ENCODE results near the gene SLC8A2.

Gene SLC8A2

DNA sequence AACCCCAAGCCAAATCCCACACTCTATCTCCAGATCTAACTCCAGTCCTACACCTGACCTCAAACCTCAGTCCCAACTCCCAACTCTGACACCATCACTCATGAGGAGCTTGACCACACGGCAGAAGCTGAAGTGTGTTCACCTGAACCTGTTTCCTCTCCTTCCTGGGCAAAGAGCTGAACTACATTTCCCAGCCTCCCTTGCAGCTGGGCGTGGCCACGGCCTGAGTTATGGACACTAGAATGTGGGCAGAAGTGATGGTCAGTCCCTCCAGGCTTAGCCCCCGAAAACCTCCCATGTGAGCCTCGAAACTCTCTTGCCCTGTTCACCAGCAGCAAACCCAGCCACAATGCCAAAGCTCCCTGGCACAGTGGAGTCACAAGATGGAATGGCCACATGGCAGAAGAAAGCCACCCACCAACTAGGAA is 32.9 kb downstream of the SLC8A2 start:
- Histone ChIP-seq H4K8ac (ENCODE audit: low read length) (no peak overlapping the region), H3K4me3 (ENCODE audit: insufficient read depth in 1 of 2, low read depth in 1 of 2, low read length in 2 of 2) (no peak overlapping the region), H3K27ac (ENCODE audit: low read length, poor library complexity, severe bottlenecking) (no peak overlapping the region), H3K36me3 (ENCODE audit: control insufficient read depth in 1 of 2, insufficient read depth in 2 of 2, low read depth in 1 of 2, low read length in 2 of 2) (no peaks in the 10 kb centered on the region), H2BK5ac (ENCODE audit: low read depth, low read length, poor library complexity, severe bottlenecking) (no peak overlapping the region), H2BK120ac (ENCODE audit: low read depth, low read length) (no peak overlapping the region), H2AFZ (ENCODE audit: low read depth, low read length) (no peak overlapping the region), H3K23ac (ENCODE audit: low read length in 2 of 2) (no peak overlapping the region), H3K9ac (ENCODE audit: low read length) (no peak overlapping the region), H3K4me1 (ENCODE audit: control insufficient read depth, insufficient read depth, low read depth, low read length) (peaks cover 1% of the 10 kb centered on the region), H3K18ac (ENCODE audit: low read depth in 1 of 2, low read length in 2 of 2) (no peak overlapping the region), H3K9me3 (ENCODE audit: control insufficient read depth, low read length) (no peaks in the 10 kb centered on the region), H3K4me2 (ENCODE audit: low read length, poor library complexity, severe bottlenecking) (no peak overlapping the region), H4K91ac (ENCODE audit: low read length) (no peak overlapping the region), H3K4ac (ENCODE audit: low read depth in 1 of 2, low read length in 2 of 2) (no peak overlapping the region), H3K14ac (ENCODE audit: low read length in 2 of 2) (no peak overlapping the region), H2AK5ac (ENCODE audit: low read length, severe bottlenecking) (no peak overlapping the region), H3K79me1 (replicated peaks; ENCODE audit: low read length, poor library complexity, severe bottlenecking) (no peaks in the 10 kb centered on the region), H3K27me3 (ENCODE audit: control insufficient read depth in 1 of 2, insufficient read depth in 1 of 2, low read length in 2 of 2) (peaks cover 39 to 85% of the 10 kb centered on the region in 2 experiments), H2BK15ac (ENCODE audit: low read depth, poor library complexity, severe bottlenecking) (no peak overlapping the region), H2BK12ac (ENCODE audit: low read length in 2 of 2) (no peak overlapping the region)
- 22% methylated on average over 5 of the region's 5 CpGs for WGBS
- no peak for DNase-seq

GRCh38 chr19:47437500-47437899 is 34.2 kb downstream of the SLC8A2 start:
- H2AFZ ChIP-seq (ENCODE audit: low read depth, low read length): no peak overlapping the region

DNA sequence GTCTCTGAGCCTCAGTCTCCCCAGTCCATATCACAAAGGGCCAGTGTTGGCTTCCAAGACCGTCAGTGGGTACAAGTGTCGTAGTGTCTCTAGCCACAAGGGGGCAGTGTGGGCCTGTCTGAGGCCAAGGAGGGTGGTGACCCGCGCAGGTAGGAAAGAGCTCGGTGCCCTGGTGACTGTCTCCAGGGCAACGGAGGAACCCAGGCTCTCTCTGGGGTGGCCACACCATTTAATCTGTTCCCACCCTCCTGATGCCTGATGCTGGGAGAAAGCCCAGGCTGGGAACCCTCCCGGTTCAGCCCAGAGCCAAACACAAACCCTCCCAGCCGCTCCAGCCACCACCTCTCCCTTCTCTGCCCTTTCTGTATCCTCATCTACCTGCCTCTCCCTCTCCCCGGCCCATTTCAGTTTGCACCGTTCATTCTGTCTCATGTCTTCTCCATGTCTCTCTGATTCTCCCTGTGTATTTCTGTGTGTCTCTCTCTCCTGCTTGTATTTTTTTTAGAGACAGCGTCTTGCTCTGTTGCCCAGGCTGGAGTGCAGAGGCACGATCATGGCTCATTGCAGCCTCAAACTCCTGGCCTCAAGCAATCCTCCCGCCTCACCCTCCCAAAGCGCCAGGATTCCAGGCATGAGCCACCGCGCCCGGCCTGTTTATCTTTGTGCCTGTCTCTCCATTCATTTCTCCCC is 34.8 kb downstream of the SLC8A2 start:
- WGBS: 35% methylated on average over 17 of the region's 17 CpGs
- Histone ChIP-seq H2BK120ac (ENCODE audit: low read depth, low read length) (no peak overlapping the region), H3K27ac (ENCODE audit: low read length, poor library complexity, severe bottlenecking) (no peak overlapping the region), H3K23ac (ENCODE audit: low read length in 2 of 2) (no peak overlapping the region), H2AK5ac (ENCODE audit: low read length, severe bottlenecking) (no peak overlapping the region), H4K8ac (ENCODE audit: low read length) (no peak overlapping the region), H2AFZ (ENCODE audit: low read depth, low read length) (no peak overlapping the region), H3K27me3 (ENCODE audit: control insufficient read depth in 1 of 2, insufficient read depth in 1 of 2, low read length in 2 of 2) (peaks cover 25 to 73% of the 10 kb centered on the region in 2 experiments), H3K4me1 (ENCODE audit: control insufficient read depth, insufficient read depth, low read depth, low read length) (peaks cover 1% of the 10 kb centered on the region), H3K4me2 (ENCODE audit: low read length, poor library complexity, severe bottlenecking) (no peak overlapping the region), H3K4me3 (ENCODE audit: insufficient read depth in 1 of 2, low read depth in 1 of 2, low read length in 2 of 2) (no peak overlapping the region), H3K79me1 (replicated peaks; ENCODE audit: low read length, poor library complexity, severe bottlenecking) (no peaks in the 10 kb centered on the region), H3K36me3 (ENCODE audit: control insufficient read depth in 1 of 2, insufficient read depth in 2 of 2, low read depth in 1 of 2, low read length in 2 of 2) (no peaks in the 10 kb centered on the region), H2BK5ac (ENCODE audit: low read depth, low read length, poor library complexity, severe bottlenecking) (no peak overlapping the region), H2BK12ac (ENCODE audit: low read length in 2 of 2) (no peak overlapping the region), H4K91ac (ENCODE audit: low read length) (no peak overlapping the region), H3K14ac (ENCODE audit: low read length in 2 of 2) (no peak overlapping the region), H3K9me3 (ENCODE audit: control insufficient read depth, low read length) (no peaks in the 10 kb centered on the region), H3K9ac (ENCODE audit: low read length) (no peak overlapping the region), H3K18ac (ENCODE audit: low read depth in 1 of 2, low read length in 2 of 2) (no peak overlapping the region), H2BK15ac (ENCODE audit: low read depth, poor library complexity, severe bottlenecking) (no peak overlapping the region), H3K4ac (ENCODE audit: low read depth in 1 of 2, low read length in 2 of 2) (no peak overlapping the region)
- peak; percentile 57 for DNase-seq

More at GRCh38 chr19:47437500-47437899, 34.2 kb downstream of the SLC8A2 start:
- no peak overlapping the region for H3K4ac ChIP-seq (ENCODE audit: low read depth in 1 of 2, low read length in 2 of 2)
- H2BK120ac ChIP-seq (ENCODE audit: low read depth, low read length): no peak overlapping the region
- no peak overlapping the region for H2AK5ac ChIP-seq (ENCODE audit: low read length, severe bottlenecking)
- H3K14ac ChIP-seq (ENCODE audit: low read length in 2 of 2): no peak overlapping the region
- H4K91ac ChIP-seq (ENCODE audit: low read length): no peak overlapping the region
- H3K79me1 ChIP-seq (replicated peaks; ENCODE audit: low read length, poor library complexity, severe bottlenecking): no peaks in the 10 kb centered on the region
- H3K4me2 ChIP-seq (ENCODE audit: low read length, poor library complexity, severe bottlenecking): no peak overlapping the region
- H3K27ac ChIP-seq (ENCODE audit: low read length, poor library complexity, severe bottlenecking): no peak overlapping the region
- no peak overlapping the region for H3K23ac ChIP-seq (ENCODE audit: low read length in 2 of 2)
- no peak overlapping the region for H4K8ac ChIP-seq (ENCODE audit: low read length)
- no peak overlapping the region for H2BK5ac ChIP-seq (ENCODE audit: low read depth, low read length, poor library complexity, severe bottlenecking)
- H3K4me1 ChIP-seq (ENCODE audit: control insufficient read depth, insufficient read depth, low read depth, low read length): peaks cover 1% of the 10 kb centered on the region
- no peaks in the 10 kb centered on the region for H3K9me3 ChIP-seq (ENCODE audit: control insufficient read depth, low read length)
- no peak overlapping the region for H3K4me3 ChIP-seq (ENCODE audit: insufficient read depth in 1 of 2, low read depth in 1 of 2, low read length in 2 of 2)
- H3K36me3 ChIP-seq (ENCODE audit: control insufficient read depth in 1 of 2, insufficient read depth in 2 of 2, low read depth in 1 of 2, low read length in 2 of 2): no peaks in the 10 kb centered on the region
- 48% methylated on average over 12 of the region's 12 CpGs for WGBS
- no peak overlapping the region for H3K9ac ChIP-seq (ENCODE audit: low read length)
- no peak overlapping the region for H2BK12ac ChIP-seq (ENCODE audit: low read length in 2 of 2)
- no peak for DNase-seq
- no peak overlapping the region for H3K18ac ChIP-seq (ENCODE audit: low read depth in 1 of 2, low read length in 2 of 2)
- peaks cover 26 to 75% of the 10 kb centered on the region in 2 experiments for H3K27me3 ChIP-seq (ENCODE audit: control insufficient read depth in 1 of 2, insufficient read depth in 1 of 2, low read length in 2 of 2)
- H2BK15ac ChIP-seq (ENCODE audit: low read depth, poor library complexity, severe bottlenecking): no peak overlapping the region

DNA sequence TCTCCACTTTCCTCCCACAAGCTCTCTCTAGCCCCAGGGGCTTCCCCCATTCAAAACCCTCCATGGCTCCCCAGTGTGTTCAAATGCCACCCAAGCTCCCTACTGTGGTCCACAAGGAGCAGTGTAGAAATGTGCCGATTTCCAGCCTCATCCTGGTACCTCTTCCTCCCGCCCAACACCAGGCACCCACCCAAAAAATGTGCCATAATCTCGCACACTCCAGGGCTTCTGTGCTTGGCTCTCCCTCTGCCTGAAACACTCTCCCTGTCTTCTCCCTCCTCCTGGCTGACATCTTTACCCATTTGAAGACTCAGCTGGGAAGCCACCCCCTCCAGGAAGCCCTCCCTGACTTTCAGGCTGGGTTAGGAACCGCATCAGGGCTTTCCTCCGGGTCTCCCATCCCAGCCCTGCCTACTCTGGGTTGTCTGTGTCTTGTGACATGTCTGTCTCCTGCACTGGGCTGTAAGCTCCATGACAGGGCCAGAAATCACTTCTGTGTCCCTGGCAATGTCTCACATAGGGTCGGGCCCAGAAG is 35.7 kb downstream of the SLC8A2 start:
- H2BK5ac ChIP-seq (ENCODE audit: low read depth, low read length, poor library complexity, severe bottlenecking): no peak overlapping the region
- H3K27me3 ChIP-seq (ENCODE audit: control insufficient read depth in 1 of 2, insufficient read depth in 1 of 2, low read length in 2 of 2): peaks cover 21 to 68% of the 10 kb centered on the region in 2 experiments
- no peak overlapping the region for H4K91ac ChIP-seq (ENCODE audit: low read length)
- no peak overlapping the region for H4K8ac ChIP-seq (ENCODE audit: low read length)
- H2AK5ac ChIP-seq (ENCODE audit: low read length, severe bottlenecking): peak overlapping the region; percentile 21
- WGBS: 79% methylated on average over 6 of the region's 6 CpGs
- no peak overlapping the region for H3K4me2 ChIP-seq (ENCODE audit: low read length, poor library complexity, severe bottlenecking)
- H3K4ac ChIP-seq (ENCODE audit: low read depth in 1 of 2, low read length in 2 of 2): no peak overlapping the region
- no peak overlapping the region for H3K27ac ChIP-seq (ENCODE audit: low read length, poor library complexity, severe bottlenecking)
- no peak overlapping the region for H2AFZ ChIP-seq (ENCODE audit: low read depth, low read length)
- H3K79me1 ChIP-seq (replicated peaks; ENCODE audit: low read length, poor library complexity, severe bottlenecking): no peaks in the 10 kb centered on the region
- H3K9me3 ChIP-seq (ENCODE audit: control insufficient read depth, low read length): no peaks in the 10 kb centered on the region
- H3K23ac ChIP-seq (ENCODE audit: low read length in 2 of 2): no peak overlapping the region
- peak overlapping the region in 1 of 2 experiments; percentile 16 for H2BK12ac ChIP-seq (ENCODE audit: low read length in 2 of 2)
- H3K4me3 ChIP-seq (ENCODE audit: insufficient read depth in 1 of 2, low read depth in 1 of 2, low read length in 2 of 2): no peak overlapping the region
- no peaks in the 10 kb centered on the region for H3K36me3 ChIP-seq (ENCODE audit: control insufficient read depth in 1 of 2, insufficient read depth in 2 of 2, low read depth in 1 of 2, low read length in 2 of 2)
- H3K9ac ChIP-seq (ENCODE audit: low read length): no peak overlapping the region
- no peak overlapping the region for H3K14ac ChIP-seq (ENCODE audit: low read length in 2 of 2)
- DNase-seq: no peak
- H2BK120ac ChIP-seq (ENCODE audit: low read depth, low read length): no peak overlapping the region
- H3K18ac ChIP-seq (ENCODE audit: low read depth in 1 of 2, low read length in 2 of 2): no peak overlapping the region
- peaks cover 1% of the 10 kb centered on the region for H3K4me1 ChIP-seq (ENCODE audit: control insufficient read depth, insufficient read depth, low read depth, low read length)
- H2BK15ac ChIP-seq (ENCODE audit: low read depth, poor library complexity, severe bottlenecking): no peak overlapping the region
